ENCODE data around the gene PPP4R4.
A peak's percentile ranks its signal among the peaks of the same experiment; 100 is the strongest.

Gene PPP4R4

DNA sequence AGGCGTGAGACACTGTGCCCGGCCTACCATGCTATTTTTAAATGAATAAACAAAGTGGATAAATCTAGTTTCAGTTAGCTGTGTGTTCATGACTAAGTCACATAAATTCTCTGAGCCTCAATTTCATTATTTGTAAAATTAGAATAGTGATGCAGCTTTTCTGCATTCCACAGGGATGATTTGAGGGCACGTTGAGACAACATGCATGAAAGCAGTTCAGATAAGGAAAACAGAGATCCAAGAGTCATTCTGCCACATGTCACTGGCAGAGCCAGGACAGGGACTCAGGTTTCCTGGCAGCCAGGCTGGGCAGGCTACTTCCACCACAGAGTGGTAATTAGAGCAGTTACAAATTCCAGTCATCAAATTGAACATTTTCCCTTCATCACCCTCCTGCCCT is 2.9 kb upstream of the PPP4R4 start:
- DNase-seq (ENCODE audit: low read depth): no peak
- TF ChIP-seq, protein P1, sequence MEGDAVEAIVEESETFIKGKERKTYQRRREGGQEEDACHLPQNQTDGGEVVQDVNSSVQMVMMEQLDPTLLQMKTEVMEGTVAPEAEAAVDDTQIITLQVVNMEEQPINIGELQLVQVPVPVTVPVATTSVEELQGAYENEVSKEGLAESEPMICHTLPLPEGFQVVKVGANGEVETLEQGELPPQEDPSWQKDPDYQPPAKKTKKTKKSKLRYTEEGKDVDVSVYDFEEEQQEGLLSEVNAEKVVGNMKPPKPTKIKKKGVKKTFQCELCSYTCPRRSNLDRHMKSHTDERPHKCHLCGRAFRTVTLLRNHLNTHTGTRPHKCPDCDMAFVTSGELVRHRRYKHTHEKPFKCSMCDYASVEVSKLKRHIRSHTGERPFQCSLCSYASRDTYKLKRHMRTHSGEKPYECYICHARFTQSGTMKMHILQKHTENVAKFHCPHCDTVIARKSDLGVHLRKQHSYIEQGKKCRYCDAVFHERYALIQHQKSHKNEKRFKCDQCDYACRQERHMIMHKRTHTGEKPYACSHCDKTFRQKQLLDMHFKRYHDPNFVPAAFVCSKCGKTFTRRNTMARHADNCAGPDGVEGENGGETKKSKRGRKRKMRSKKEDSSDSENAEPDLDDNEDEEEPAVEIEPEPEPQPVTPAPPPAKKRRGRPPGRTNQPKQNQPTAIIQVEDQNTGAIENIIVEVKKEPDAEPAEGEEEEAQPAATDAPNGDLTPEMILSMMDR (IDR thresholded peaks at IDR 0.05; ENCODE audit: low read depth, low read length, missing control alignments): no peak
- H3K4me3 ChIP-seq (ENCODE audit: low read depth, low read length): no peak overlapping the region

GRCh38 chr14:94172545-94172944 is 1.6 kb upstream of the PPP4R4 start:
- DNase-seq (ENCODE audit: low read depth): no peak
- H3K4me3 ChIP-seq (ENCODE audit: low read depth, low read length): no peak overlapping the region
- TF ChIP-seq, protein P1 (IDR thresholded peaks at IDR 0.05; ENCODE audit: low read depth, low read length, missing control alignments): no peak

- no peak for DNase-seq (ENCODE audit: low read depth)
- TF ChIP-seq, protein P1 (IDR thresholded peaks at IDR 0.05; ENCODE audit: low read depth, low read length, missing control alignments): no peak
- peak overlapping the region; percentile 45 for H3K4me3 ChIP-seq (ENCODE audit: low read depth, low read length)
Observed at GRCh38 chr14:94173471-94173884, 644 bp upstream of the PPP4R4 start.

DNA sequence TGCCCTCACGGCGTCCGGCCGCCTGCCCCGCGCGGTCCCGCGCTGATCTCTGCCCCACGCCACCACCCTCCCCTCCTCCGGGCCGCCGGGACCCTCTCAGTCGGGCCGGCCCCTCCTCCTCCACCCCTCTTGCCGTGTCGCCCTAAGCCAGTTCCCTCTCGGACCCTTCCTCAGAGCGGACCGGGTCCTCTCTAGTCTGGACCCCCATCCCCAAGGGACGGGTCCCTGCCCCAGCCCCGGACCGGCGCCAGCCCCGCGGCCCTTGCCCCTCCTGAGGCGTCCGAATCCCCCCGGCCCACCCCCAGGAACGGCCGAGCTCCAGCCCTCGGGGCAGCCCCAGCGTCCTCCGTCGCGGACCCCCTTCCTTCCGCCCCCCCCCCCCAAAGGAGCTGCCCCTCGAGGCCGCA is 485 bp downstream of the PPP4R4 start:
- TF ChIP-seq, protein P1 (IDR thresholded peaks at IDR 0.05; ENCODE audit: low read depth, low read length, missing control alignments): no peak
- H3K4me3 ChIP-seq (ENCODE audit: low read depth, low read length): peak overlapping the region; percentile 49
- no peak for DNase-seq (ENCODE audit: low read depth)

- H3K4me3 ChIP-seq (ENCODE audit: low read depth, low read length): no peak overlapping the region
- no peak for DNase-seq (ENCODE audit: low read depth)
- TF ChIP-seq, protein P1 (IDR thresholded peaks at IDR 0.05; ENCODE audit: low read depth, low read length, missing control alignments): no peak
Observed at GRCh38 chr14:94175011-94175745, 1.1 kb downstream of the PPP4R4 start.

- TF ChIP-seq, protein P1 (IDR thresholded peaks at IDR 0.05; ENCODE audit: low read depth, low read length, missing control alignments): no peak
- H3K4me3 ChIP-seq (ENCODE audit: low read depth, low read length): no peak overlapping the region
- DNase-seq (ENCODE audit: low read depth): no peak
Observed at GRCh38 chr14:94175747-94176146, 1.6 kb downstream of the PPP4R4 start.

GRCh38 chr14:94176808-94177207 is 2.7 kb downstream of the PPP4R4 start:
- no peak for DNase-seq (ENCODE audit: low read depth)
- no peak overlapping the region for H3K4me3 ChIP-seq (ENCODE audit: low read depth, low read length)
- TF ChIP-seq, protein P1 (IDR thresholded peaks at IDR 0.05; ENCODE audit: low read depth, low read length, missing control alignments): no peak
